Suprapubic skin (tissue), 3 donors: Measurements from ENCODE around the gene MYO3A.

Source experiments
- CTCF ChIP-seq, 2 donors: fragments of 200-600 bp in 1 of 2; fragments of 450-650 bp in 1 of 2; sonication (generic) in 1 of 2; IDR thresholded peaks; one replicate each; pipeline ENCODE4 v1.5.1; 2016 to 2019; ENCODE audit warnings: antibody characterized with exemption in 2 of 2, mild to moderate bottlenecking in 1 of 2, moderate library complexity in 1 of 2
- EP300 ChIP-seq: sonication (generic); formaldehyde crosslinking; IDR thresholded peaks from one replicate; pipeline ENCODE4 v1.6.1; 2017; ENCODE audit warnings: antibody characterized with exemption
- POLR2A ChIP-seq, 2 donors: fragments of 450-650 bp; IDR thresholded peaks; one replicate each; pipeline ENCODE4 v1.6.1; 2017; ENCODE audit warnings: antibody characterized with exemption in 2 of 2, mild to moderate bottlenecking in 2 of 2, moderate library complexity in 2 of 2

- no peak for TF ChIP-seq CTCF (IDR thresholded peaks at IDR 0.05)
- TF ChIP-seq POLR2A (IDR thresholded peaks at IDR 0.05): no peak
- TF ChIP-seq EP300: no peak
Measured at GRCh38 chr10:26251925-26252324, 317.9 kb downstream of the MYO3A start.
